Prostate gland (tissue), 2 donors: ENCODE data around the gene LAMA4. TPM values are rescaled to one million over a fixed set of nuclear protein-coding genes. Genes with fewer than 3 reads are reported as not detected.

Source experiments
- DNase-seq: peaks from one replicate; pipeline ENCODE4 v3.0.0-alpha.2; 2019; ENCODE audit warnings: low spot score
- H3K27ac ChIP-seq, 2 donors: fragments of 200-600 bp; sonication (generic); 2 replicates each; pipeline ENCODE4 v1.5.1; 2017 to 2019
- H3K27me3 ChIP-seq: fragments of 200-600 bp; sonication (generic); replicated peaks from 2 replicates; pipeline ENCODE4 v1.5.1; 2019; ENCODE audit not compliant: insufficient read depth
- H3K36me3 ChIP-seq, 2 donors: fragments of 200-600 bp; sonication (generic); 1 replicate in 1 of 2; 2 replicates in 1 of 2; pipeline versions ENCODE4 v1.5.1 to v1.8.1; 2017 to 2019
- H3K4me1 ChIP-seq: fragments of 200-600 bp; sonication (generic); replicated peaks from 2 replicates; pipeline ENCODE4 v1.5.1; 2019
- H3K4me3 ChIP-seq, 2 donors: fragments of 200-600 bp; sonication (generic); 2 replicates each; pipeline ENCODE4 v1.5.1; 2017 to 2019
- H3K9me3 ChIP-seq: fragments of 200-600 bp; sonication (generic); 2 replicates; pipeline ENCODE4 v1.5.1; 2017
- POLR2A ChIP-seq: fragments of 450-650 bp; IDR thresholded peaks from one replicate; pipeline ENCODE4 v1.6.1; 2016; ENCODE audit warnings: antibody characterized with exemption, mild to moderate bottlenecking
- POLR2AphosphoS5 ChIP-seq: sonication (generic); formaldehyde crosslinking; IDR thresholded peaks from one replicate; pipeline ENCODE4 v1.6.1; 2017; ENCODE audit warnings: antibody characterized with exemption
- WGBS: methylation state at CpG from one replicate; pipeline ENCODE4 v1.1.5; 2018; 5-methylcytosine and 5-hydroxymethylcytosine counted together
- intact Hi-C: fragments of 100-400 bp; cut with DNase I; formaldehyde crosslinking; loops from one replicate; pipeline ENCODE4 v1.14.2; 2022
- total RNA-seq, 2 donors: library from RNA; depleted of rRNA; stranded (reverse); fragments of >200 nt; gene quantifications; one replicate each; pipeline ENCODE4 v1.1.0, GENCODE V29; 2016
- TF ChIP-seq, protein P1 (sequence below), 4 experiments: fragments of 200-600 bp in 2 of 4; fragments of 450-650 bp in 2 of 4; sonication (generic) in 2 of 4; IDR thresholded peaks; 1 replicate in 3 of 4; 2 replicates in 1 of 4; pipeline ENCODE4 v1.5.1; 2016 to 2019; ENCODE audit warnings: antibody characterized with exemption in 4 of 4, mild to moderate bottlenecking in 2 of 4, moderate library complexity in 2 of 4

Gene LAMA4
- total RNA-seq, 2 donors from 2014 or later, result 9.6 to 48.3 TPM

DNA sequence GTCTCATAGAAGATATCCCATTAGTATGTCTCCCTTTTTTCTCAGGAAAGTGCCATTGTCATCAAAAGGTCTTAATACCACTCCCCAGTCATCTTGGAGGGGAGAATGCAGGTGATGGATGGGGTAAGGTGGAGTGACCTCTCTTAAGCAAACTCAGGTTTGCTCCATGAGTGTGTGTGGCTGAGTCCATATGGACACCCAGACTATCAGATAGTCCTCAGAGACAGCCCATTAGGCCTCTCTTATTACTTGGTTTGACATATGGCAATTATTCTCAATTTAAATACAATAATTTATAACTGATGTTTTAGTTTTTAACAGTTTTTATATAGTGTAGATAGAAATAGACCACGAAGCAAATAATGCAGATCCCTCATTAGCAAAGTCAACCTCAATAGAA, 23.2 kb downstream of the LAMA4 start:
- Histone ChIP-seq H3K4me1 (no peaks in the 10 kb centered on the region), H3K27ac (no peak overlapping the region), H3K36me3 (no peaks in the 10 kb centered on the region), H3K9me3 (no peaks in the 10 kb centered on the region), H3K27me3 (no peaks in the 10 kb centered on the region), H3K4me3 (no peak overlapping the region)
- WGBS, result 37% methylated on average over 1 of the region's 1 CpG
- intact Hi-C loops, result loop anchor here (10.0 kb wide), 1 partner anchor 74 kb away; no protein-coding TSS in a partner anchor
- TF ChIP-seq, protein P1, sequence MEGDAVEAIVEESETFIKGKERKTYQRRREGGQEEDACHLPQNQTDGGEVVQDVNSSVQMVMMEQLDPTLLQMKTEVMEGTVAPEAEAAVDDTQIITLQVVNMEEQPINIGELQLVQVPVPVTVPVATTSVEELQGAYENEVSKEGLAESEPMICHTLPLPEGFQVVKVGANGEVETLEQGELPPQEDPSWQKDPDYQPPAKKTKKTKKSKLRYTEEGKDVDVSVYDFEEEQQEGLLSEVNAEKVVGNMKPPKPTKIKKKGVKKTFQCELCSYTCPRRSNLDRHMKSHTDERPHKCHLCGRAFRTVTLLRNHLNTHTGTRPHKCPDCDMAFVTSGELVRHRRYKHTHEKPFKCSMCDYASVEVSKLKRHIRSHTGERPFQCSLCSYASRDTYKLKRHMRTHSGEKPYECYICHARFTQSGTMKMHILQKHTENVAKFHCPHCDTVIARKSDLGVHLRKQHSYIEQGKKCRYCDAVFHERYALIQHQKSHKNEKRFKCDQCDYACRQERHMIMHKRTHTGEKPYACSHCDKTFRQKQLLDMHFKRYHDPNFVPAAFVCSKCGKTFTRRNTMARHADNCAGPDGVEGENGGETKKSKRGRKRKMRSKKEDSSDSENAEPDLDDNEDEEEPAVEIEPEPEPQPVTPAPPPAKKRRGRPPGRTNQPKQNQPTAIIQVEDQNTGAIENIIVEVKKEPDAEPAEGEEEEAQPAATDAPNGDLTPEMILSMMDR (IDR thresholded peaks at IDR 0.05), result no peak
- TF ChIP-seq POLR2AphosphoS5 (no peak), POLR2A (no peak)
- no peak for DNase-seq

DNA sequence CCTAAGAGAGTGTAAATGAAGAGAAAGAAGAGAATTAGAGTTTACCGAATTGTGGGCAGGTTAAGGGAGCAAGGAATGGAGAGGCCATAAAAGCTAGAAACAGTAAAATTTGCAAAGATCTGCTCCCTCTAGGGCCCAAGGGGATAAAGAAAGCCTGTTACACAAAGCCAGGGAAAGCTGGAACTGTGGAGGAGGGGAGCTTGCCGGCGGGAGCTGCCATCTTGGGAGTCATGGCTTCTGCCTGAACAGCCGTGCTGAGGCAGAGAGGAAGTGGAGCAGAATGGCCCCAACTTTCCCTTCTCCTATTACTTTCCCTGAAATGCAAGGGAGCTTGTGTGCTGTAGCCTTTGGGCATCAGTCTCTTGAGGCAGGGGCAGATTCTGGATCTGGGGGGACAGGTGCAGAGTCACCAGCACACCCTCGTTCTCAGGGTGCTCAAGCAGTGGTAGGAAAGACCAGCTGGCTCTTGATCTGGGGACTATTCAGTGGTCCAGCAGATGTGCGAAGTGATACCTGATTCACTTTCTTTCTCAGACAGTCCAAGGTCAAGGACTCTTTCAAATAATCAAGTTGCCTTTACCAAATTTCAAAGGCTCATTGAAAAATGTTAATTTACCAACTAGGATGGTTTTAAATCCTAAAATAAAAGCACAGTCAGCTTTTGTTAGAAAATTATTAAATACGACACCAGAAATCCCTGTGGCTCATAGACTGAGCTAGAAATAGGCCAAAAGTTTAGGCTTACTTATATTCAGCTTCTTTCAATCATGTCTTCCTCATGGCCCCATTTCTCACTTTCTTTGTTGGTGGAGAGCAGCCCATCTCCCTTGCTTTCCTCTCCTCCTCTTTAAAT, 25.7 kb downstream of the LAMA4 start:
- Histone ChIP-seq H3K36me3 (no peaks in the 10 kb centered on the region), H3K4me3 (no peak overlapping the region), H3K27me3 (no peaks in the 10 kb centered on the region), H3K27ac (no peak overlapping the region), H3K9me3 (no peaks in the 10 kb centered on the region), H3K4me1 (no peaks in the 10 kb centered on the region)
- WGBS, result 98% methylated on average over 7 of the region's 7 CpGs
- no peak for DNase-seq
- TF ChIP-seq POLR2AphosphoS5 (no peak), POLR2A (no peak)
- TF ChIP-seq, protein P1 (IDR thresholded peaks at IDR 0.05), result no peak
- intact Hi-C loops, result no loop called here

DNA sequence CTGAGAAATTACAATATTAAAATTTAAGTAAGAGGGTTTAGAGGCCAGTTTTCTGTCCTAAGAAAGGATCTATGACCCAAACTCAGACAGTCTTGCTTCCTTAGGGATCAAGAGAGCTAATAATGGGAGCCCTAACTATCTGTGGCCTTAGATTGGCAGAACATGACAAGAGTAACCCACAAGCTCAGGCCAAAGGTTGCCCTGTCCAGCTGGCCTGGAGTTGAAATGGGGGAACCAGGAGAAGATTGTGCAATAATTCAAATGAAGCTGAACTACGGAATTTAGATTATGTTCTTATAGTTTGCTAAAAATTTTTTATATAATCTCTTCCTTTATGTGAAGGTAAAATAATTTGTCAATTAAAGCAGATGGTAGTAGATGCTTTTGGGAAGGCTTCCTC, 26.4 kb downstream of the LAMA4 start:
- DNase-seq, result no peak
- intact Hi-C loops, result no loop called here
- no peak overlapping the region for H3K4me3 ChIP-seq
- no peaks in the 10 kb centered on the region for H3K9me3 ChIP-seq
- no peaks in the 10 kb centered on the region for H3K27me3 ChIP-seq
- TF ChIP-seq, protein P1 (IDR thresholded peaks at IDR 0.05), result no peak
- TF ChIP-seq POLR2AphosphoS5, result no peak
- TF ChIP-seq POLR2A, result no peak
- 85% methylated on average over 1 of the region's 1 CpG for WGBS
- H3K4me1 ChIP-seq, result no peaks in the 10 kb centered on the region
- no peak overlapping the region for H3K27ac ChIP-seq
- no peaks in the 10 kb centered on the region for H3K36me3 ChIP-seq

DNA sequence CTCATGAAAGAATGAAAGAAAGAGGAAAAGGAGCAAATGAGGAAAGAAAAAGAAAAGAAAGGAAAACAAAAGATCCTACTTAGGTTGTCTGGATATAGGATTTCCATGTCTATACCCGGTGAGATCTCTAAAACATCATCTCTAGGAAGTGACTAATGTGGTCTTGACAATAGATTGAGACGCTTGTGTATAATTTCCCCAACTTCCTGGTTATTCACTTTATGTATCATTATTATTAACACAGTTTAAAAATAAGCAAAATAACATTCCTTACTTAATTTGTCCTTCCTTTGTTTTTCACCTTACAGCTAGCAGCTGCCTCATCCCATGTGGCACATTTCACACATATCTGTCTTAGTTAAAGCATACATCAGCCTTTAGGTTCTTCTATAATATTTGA, 27.0 kb downstream of the LAMA4 start:
- no peaks in the 10 kb centered on the region for H3K4me1 ChIP-seq
- intact Hi-C loops, result no loop called here
- H3K4me3 ChIP-seq, result no peak overlapping the region
- no peaks in the 10 kb centered on the region for H3K27me3 ChIP-seq
- no peak overlapping the region for H3K27ac ChIP-seq
- DNase-seq, result no peak
- no peaks in the 10 kb centered on the region for H3K9me3 ChIP-seq
- TF ChIP-seq POLR2AphosphoS5 (no peak), POLR2A (no peak)
- no peaks in the 10 kb centered on the region for H3K36me3 ChIP-seq
- 86% methylated on average over 2 of the region's 2 CpGs for WGBS

DNA sequence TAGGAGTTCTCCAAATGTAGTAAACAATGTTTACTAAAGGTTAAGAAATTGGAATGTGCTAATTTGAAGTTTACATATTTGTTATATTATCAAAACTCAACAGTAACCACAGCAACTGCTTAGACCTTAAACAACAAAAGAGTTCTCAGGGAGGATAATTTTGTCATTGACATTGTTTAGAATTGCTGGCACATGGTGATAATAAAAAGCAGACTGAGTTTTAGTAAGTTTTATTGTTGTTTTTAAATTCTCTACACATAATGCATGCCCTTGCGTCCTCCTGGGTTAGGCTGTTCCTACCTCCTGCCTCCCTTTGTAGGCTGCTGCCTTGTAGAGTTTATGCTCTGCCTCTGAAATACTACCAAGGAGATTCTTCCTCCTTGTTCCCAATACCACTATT, 28.7 kb downstream of the LAMA4 start:
- Histone ChIP-seq H3K27ac (no peak overlapping the region), H3K4me1 (no peaks in the 10 kb centered on the region), H3K36me3 (no peaks in the 10 kb centered on the region), H3K9me3 (no peaks in the 10 kb centered on the region), H3K27me3 (no peaks in the 10 kb centered on the region), H3K4me3 (no peak overlapping the region)
- 60% methylated on average over 1 of the region's 1 CpG for WGBS
- intact Hi-C loops, result no loop called here
- no peak for DNase-seq
- TF ChIP-seq POLR2AphosphoS5 (no peak), POLR2A (no peak)
- TF ChIP-seq, protein P1 (IDR thresholded peaks at IDR 0.05), result no peak
